Stimulated activated CD8-positive, alpha-beta memory T cell treated with anti-CD3 and anti-CD28 coated beads, Interleukin-12 subunit alpha, Interleukin-12 subunit beta, amount 100 ng/mL, for 24 hours (primary cell): ENCODE measurements around the gene PRODH.
"Not testable (repeated sequence)": the region's sequence is repeated elsewhere in the genome, so short reads cannot be mapped to it uniquely, and the experiment has no call there.

Experiments
- DNase-seq: peaks from one replicate; pipeline ENCODE4 v3.0.0-alpha.2; 2020; ENCODE audit errors: extremely low read depth

The PRODH gene

DNA sequence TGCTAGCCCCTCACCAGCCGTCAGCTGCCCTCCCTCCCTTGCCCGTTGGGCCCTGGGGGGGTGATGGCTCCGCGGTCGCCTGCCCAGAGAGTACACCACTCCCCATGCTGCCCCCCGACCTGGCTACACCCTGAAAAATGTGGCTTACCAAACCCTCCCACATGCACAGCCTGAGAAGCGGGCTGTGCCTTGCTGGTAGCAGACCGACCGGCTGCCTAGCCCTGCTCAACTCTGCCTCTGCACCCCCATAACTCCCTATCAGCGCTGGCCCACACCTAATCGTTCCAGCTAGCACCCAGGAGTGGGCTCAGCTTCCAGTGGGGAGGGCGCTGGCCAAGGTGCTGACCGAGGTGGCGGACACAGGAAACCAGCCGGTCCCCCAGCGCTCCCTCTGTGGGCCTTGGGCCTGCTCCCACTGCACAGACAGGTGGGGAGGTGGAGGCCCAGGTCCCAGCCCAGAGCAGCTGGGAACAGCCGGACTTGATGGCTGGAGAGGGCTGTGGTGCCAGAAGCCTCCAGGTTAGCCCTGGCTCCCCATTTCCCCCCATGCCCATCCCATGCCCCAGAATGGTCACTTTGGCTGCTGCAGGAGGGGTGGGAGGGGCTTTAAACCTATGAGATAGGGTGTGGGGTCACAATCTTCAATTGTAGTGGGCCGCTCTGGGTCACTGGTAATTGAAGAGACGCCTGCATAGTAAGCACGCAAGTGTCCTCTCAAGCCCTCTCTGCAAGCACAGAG lies 32.1 kb upstream of the PRODH start:
- no peak for DNase-seq

DNA sequence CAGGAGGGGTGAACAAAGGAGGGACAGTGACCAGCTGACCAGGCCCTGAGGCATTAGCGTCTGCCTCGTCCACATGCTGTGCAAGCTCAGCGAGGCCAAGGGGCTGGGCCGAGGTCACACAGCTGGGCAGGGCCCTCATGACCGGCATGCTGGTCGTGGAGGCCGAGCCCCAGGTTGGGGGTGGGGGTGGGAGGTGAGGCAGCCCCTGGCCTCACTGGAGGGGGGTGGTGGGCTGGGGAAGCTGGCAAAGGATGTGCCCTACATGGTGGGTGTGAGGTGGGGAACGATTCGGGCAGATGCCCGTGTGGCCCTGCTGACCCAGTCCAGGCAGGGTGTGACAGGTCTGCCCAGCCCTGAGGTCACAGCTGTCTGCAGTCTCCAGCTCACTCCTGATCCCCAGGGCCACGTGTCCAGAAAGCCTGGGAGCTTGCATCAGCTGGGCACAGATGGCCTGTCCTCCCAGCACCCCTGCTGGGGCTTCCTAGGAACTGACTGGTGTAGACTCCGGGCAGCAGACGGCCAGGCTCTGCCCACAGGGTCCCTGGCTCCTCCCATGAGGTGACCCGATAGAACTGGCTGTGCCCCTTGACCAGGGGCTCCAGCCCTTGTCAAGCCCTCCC lies 31.4 kb upstream of the PRODH start:
- not testable (repeated sequence) for DNase-seq

DNA sequence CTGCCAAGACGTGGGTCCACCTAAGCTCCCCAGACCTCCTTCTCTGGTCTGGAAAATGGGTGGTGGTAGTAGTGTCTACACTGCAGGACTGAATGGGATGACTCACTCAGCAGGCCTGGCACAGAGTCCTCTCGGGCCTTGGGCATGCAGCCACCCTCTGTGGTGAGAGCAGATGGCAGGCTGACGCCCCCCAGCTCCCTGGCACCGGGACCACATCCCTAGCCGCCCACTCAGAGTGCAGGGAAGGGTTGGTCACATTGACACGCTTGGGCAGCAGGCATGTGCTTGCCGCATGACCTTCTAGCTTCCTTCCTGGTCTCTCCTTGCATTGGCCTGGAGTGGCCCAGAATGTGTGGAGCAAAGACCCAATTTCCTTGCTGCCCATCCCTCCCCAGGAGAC lies 30.7 kb upstream of the PRODH start:
- no peak for DNase-seq

DNA sequence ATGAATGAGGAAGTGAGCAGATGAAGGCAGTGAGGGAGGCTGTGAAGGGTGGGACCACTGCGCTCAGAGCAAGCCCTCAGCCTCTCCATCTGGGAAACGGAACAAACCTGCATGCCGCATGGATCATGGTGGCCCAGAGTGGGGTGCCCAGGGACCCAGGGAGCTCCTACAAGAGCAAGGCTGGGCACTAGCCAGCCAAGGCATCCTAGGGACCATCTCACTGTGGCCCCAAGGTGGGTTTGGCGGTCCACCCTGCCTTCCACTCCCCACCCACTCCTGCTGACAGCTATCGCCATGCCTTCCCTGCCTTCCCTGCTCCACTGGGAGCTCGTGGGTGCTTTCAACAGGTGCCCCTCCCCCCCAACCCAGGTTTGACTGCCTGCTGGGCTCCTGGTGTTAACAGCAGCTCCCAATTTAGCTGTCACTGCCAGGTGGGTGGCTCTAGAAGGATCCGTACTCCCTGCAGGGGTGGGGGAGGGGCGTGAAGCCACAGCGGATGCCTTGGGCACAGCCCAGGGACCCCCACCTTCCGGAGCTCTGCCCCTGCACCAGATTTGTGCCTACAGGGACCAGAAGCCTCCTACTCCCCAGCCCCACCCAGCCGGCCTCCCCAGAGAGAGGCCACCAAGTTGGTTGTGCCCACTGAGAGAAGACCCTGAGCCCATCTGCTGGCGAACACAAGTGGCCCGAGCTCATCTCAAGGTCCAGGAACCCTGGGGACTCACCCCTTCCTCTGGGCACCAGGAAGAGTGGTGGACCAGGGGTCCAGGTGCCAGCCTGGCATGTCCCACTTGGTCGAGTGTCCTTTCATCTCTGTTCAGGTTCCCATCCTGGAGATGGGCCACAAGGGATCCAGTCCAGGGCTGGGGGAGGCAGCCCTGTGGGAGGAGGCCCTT lies 29.7 kb upstream of the PRODH start:
- no peak for DNase-seq

DNA sequence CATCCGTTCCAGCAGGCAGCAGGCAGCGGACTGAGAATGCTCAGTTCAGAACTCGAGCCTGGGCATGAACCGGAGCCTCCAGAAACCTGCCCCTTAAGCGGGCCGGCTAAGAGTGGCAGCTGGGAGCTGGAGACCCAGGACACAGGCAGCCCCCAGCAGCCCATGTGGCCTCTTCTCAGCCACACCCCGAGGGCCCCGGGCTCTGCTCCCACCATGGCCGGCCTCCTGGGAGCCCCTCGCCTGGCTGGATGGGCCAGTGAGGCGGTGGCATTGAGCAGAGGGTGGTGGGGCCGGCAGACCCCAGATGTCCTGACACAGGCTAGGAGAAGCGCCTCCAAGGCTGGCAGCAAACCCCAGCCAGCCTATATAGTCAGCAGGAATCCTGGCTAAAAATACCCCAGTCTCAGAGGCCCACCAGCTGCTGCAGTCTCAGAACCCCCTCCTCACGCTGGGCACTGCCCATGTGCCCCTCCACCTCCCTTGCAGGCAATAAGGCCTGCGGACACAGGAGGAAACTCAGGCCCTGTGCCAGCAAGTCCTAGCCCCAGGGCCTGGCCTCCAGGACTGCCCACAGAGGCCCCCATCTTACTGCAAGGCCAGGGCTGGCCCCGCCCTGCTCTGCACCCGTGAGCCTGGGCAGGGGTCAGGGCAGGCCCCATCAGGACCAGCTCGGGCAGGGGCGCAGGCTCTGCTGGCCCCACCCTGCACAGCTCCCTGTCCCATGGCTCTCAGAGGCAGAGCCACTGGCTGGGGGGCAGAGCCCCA lies 28.6 kb upstream of the PRODH start:
- not testable (repeated sequence) for DNase-seq

GRCh38 chr22:18964051-18964450 lies 28.0 kb upstream of the PRODH start:
- DNase-seq: not testable (repeated sequence)

- no peak for DNase-seq
Observed at GRCh38 chr22:18962308-18962635, 26.2 kb upstream of the PRODH start.

DNA sequence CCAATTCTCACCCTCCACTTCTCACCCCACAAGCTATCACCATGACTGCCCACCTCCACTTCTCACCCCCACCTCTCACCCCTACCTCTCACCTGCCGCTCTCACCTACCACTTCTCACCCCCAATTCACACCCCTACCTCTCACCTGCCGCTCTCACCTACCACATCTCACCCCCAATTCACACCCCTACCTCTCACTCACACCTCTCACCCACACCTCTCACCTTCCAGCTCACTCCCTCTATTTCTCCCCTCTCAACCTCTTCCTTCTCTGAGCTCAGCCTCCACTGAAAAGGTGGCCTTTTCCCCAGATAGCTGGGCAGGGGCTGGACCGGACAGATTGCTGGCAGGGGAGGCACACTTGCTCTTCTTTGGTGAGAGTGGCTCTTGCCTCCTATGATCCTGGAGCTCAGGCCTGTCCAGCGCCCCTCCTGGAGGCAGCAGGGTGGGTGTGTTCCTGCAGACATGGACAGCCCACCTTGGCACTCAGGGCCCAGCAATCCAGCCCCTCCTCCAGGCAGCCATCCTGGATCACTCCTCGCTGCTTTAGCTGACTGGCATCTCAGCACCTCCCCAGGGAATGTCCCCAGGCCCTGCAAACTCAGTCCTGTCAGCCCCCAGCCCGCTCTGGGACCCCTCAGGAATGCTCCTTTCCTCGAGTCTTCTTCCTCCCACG lies 25.7 kb upstream of the PRODH start:
- DNase-seq: not testable (repeated sequence)

DNA sequence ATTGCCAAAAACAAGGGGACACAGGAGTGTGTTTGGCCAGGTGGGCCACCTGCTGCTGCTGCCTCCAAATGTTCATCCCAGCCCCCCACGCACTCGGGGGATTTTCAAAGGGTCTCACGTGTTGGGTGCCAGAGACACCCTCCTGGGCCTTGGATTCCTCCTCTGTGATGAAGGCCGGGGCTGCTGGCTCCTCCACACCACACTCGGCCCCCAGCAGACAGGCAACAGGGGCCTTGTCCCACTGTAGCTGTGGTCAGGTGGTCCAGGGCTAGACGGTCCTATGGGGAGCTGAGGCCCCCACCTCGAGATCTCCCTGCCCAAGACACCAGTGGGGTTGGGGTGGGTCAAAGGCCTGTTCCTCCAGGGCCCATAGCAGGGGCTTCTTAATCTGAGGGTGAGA lies 25.1 kb upstream of the PRODH start:
- not testable (repeated sequence) for DNase-seq

GRCh38 chr22:18960166-18960820 lies 24.2 kb upstream of the PRODH start:
- not testable (repeated sequence) for DNase-seq

GRCh38 chr22:18959741-18960140 lies 23.6 kb upstream of the PRODH start:
- not testable (repeated sequence) for DNase-seq

GRCh38 chr22:18959266-18959665 lies 23.2 kb upstream of the PRODH start:
- DNase-seq: not testable (repeated sequence)

- not testable (repeated sequence) for DNase-seq
Observed at GRCh38 chr22:18958738-18959137, 22.6 kb upstream of the PRODH start.

DNA sequence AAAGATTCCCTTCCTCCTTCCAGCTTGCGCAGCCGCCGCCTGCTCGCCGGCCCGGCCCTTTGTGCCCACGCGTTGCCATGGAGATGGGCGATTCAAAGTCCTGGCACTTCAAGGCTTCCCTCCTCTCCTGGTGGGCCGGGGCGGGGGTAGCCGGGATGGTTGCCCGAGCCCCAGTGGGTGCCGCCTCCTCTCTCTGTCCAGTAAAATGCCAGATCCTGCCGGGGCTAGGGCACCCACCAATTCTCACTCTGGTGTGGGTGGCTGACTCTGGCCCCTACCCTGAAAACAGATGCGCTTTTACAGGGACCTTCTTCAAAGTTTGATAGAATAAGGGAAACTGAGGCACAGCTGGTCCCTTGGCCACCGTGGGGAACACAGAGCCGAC lies 22.2 kb upstream of the PRODH start:
- DNase-seq: not testable (repeated sequence)

- not testable (repeated sequence) for DNase-seq
Observed at GRCh38 chr22:18957621-18958320, 21.7 kb upstream of the PRODH start.

GRCh38 chr22:18956956-18957355 lies 20.9 kb upstream of the PRODH start:
- not testable (repeated sequence) for DNase-seq

DNA sequence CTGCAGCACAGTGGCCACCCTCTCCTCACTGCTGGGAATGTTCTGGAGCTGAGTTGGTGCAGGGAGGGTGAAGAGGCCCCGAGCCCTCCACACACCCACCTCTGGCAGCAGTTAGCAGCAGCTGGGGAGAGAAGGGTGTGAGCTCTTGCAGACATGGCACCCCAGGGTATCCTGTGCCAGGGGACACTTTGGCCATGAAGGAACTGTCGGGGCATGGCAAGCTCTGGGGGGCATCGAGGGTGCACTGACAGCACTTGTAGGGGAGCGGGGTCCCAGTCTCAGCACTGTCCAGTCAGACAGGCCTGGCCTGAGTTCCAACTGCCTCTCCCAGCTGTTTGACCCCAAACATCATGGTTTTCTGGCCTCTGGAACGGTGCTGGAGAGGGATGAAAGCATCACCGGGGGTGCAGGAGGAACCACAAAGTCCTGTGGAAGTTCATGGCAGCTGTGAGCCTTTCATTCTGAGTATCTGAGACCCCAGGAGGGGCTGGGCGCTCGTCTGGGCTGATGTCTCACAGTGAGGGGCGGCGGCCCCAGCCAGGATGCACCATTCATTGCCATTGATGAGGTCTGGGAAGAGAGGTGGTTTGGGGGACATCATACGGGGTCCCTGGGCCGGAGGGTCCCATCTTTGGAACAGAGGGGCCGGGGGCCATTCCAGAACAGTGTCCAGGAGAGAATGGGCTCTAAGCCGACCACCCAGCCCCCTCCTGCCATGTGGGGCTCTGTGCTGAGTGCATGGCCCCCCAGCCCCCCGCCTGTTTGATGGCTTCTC lies 20.2 kb upstream of the PRODH start:
- not testable (repeated sequence) for DNase-seq

DNA sequence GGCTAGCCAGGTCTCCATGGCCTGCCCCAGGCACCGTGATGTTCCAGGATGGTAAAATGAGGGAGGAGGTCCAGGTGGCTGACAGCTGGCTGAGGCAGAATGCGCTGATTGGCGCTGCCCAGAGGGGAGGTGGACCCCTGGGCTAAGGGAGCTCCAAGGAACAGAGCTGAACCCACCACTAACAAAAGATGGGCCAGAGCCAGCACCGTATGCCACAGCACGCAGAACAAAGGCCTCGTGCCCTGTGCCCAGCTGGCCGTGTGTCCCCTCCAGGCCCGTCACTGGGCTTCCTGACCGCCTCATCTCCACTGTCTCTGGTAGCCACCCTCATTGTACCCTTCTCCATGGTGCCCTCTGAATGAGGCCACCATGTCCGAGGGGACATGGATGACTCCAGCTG lies 19.6 kb upstream of the PRODH start:
- no peak for DNase-seq

DNA sequence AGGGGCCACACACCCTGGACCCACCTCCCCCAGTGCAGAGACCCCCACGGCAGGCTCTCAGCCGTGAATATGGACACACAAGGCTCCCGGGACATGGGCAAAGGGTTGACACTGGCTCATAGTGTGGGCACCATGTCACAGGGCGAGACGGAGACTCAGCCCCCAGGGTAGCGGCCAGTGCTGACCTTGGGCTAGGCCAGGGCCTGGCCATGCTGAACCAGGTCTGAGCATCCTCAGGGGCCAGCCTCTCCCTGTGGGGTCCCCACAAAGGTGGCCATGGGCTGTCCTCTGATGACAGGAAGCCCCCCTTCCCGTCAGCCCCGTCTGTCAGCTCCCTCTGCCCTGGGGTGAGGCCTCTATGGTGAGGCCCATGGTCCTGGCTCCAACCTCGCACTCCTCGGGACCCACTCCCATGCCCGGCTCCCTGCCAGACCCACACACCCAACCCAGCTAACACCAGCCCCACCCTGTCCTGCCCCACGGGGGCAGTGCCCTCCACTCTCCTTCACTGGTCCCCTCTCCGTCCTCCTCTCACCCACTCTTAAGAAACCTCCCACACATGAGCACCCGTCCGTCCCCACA lies 19.0 kb upstream of the PRODH start:
- DNase-seq: no peak
